Hepatocyte (in vitro differentiated cells): ENCODE measurements around the gene RIT2. TPM values are rescaled to one million over a fixed set of nuclear protein-coding genes. Genes with fewer than 3 reads are reported as not detected.

Source experiments
- DNase-seq: peaks from one replicate; pipeline ENCODE4 v3.0.0-alpha.2; 2016; ENCODE audit warnings: low spot score
- H2AFZ ChIP-seq: fragments of 200-600 bp; sonication (generic); 2 replicates; pipeline ENCODE4 v1.6.0; 2016; ENCODE audit warnings: antibody characterized with exemption, mild to moderate bottlenecking
- H3K27ac ChIP-seq: fragments of 200-600 bp; sonication (generic); 2 replicates; pipeline ENCODE4 v1.5.1; 2016; ENCODE audit warnings: mild to moderate bottlenecking
- H3K27me3 ChIP-seq: fragments of 200-600 bp; sonication (generic); 2 replicates; pipeline ENCODE4 v1.6.1; 2016
- H3K36me3 ChIP-seq: fragments of 200-600 bp; sonication (generic); replicated peaks from 2 replicates; pipeline ENCODE4 v1.5.1; 2016; ENCODE audit warnings: low read depth; ENCODE audit not compliant: insufficient read depth
- H3K4me1 ChIP-seq: fragments of 200-600 bp; sonication (generic); 2 replicates; pipeline ENCODE4 v1.5.1; 2016; ENCODE audit warnings: mild to moderate bottlenecking, moderate library complexity; ENCODE audit not compliant: insufficient read depth
- H3K4me2 ChIP-seq: fragments of 200-600 bp; sonication (generic); 2 replicates; pipeline ENCODE4 v1.6.0; 2016
- H3K4me3 ChIP-seq: fragments of 200-600 bp; sonication (generic); 2 replicates; pipeline ENCODE4 v1.5.1; 2016; ENCODE audit warnings: mild to moderate bottlenecking
- H3K79me2 ChIP-seq: fragments of 200-600 bp; sonication (generic); 2 replicates; pipeline ENCODE4 v1.6.0; 2017; ENCODE audit warnings: mild to moderate bottlenecking
- H3K9me2 ChIP-seq: fragments of 200-600 bp; sonication (generic); replicated peaks from 2 replicates; pipeline ENCODE4 v1.6.0; 2017; ENCODE audit warnings: mild to moderate bottlenecking; ENCODE audit not compliant: insufficient read depth
- H3K9me3 ChIP-seq: fragments of 200-600 bp; sonication (generic); 2 replicates; pipeline ENCODE4 v1.5.1; 2016; ENCODE audit warnings: low read depth, mild to moderate bottlenecking
- H4K20me1 ChIP-seq: fragments of 200-600 bp; sonication (generic); 2 replicates; pipeline ENCODE4 v1.6.0; 2016; ENCODE audit warnings: mild to moderate bottlenecking; ENCODE audit not compliant: insufficient read depth, poor library complexity, severe bottlenecking
- EZH2 ChIP-seq: fragments of 200-600 bp; sonication (generic); IDR thresholded peaks from 2 replicates; pipeline ENCODE4 v1.6.1; 2016; ENCODE audit warnings: antibody characterized with exemption, mild to moderate bottlenecking, borderline replicate concordance
- EZH2phosphoT487 ChIP-seq: fragments of 200-600 bp; sonication (generic); IDR thresholded peaks from one replicate; pipeline ENCODE4 v1.6.1; 2018; ENCODE audit warnings: antibody characterized with exemption, mild to moderate bottlenecking, low read depth, moderate library complexity; ENCODE audit not compliant: unreplicated experiment, severe bottlenecking
- WGBS: methylation state at CpG from one replicate; pipeline ENCODE4 v1.1.6; 2016; ENCODE audit warnings: low lambda C conversion rate; ENCODE audit errors: missing lambda C conversion rate; 5-methylcytosine and 5-hydroxymethylcytosine counted together
- polyA plus RNA-seq: library from polyadenylated mRNA; unstranded; fragments of >200 nt; fragmentation: Nextera tagmentation; extraction: Ambion mirVana; gene quantifications from 2 replicates; pipeline ENCODE4 v1.2.1, GENCODE V29; 2016
- total RNA-seq: library from RNA; depleted of rRNA; stranded (reverse); fragments of >200 nt; gene quantifications from 2 replicates; pipeline ENCODE4 v1.2.3, GENCODE V29; 2014
- TF ChIP-seq, protein P1 (sequence below): fragments of 200-600 bp; sonication (generic); IDR thresholded peaks from 2 replicates; pipeline ENCODE4 v1.5.1; 2016; ENCODE audit warnings: antibody characterized with exemption, mild to moderate bottlenecking; ENCODE audit not compliant: poor library complexity

Gene RIT2
- total and polyA plus RNA-seq, 2 experiments from 2014 or later, result not detected

DNA sequence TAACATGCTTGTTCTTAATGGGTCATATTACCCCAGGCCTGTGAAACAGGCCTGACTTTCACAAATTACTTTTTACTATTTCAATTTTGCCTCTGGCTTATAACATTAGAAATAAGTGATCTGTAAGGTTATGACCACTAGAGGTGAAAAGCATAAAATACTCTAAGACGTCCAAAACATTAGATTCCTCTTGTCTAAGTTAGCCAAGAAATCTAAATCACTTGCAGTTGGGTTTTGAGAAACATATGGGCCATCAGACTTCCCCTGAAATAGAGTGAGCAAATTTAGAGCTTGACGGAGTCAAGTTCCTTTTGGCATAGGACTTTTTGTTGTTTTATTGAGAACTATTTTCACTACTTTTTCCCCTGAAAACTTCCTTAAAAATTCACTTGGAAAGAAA, 32.7 kb upstream of the RIT2 start:
- TF ChIP-seq, protein P1, sequence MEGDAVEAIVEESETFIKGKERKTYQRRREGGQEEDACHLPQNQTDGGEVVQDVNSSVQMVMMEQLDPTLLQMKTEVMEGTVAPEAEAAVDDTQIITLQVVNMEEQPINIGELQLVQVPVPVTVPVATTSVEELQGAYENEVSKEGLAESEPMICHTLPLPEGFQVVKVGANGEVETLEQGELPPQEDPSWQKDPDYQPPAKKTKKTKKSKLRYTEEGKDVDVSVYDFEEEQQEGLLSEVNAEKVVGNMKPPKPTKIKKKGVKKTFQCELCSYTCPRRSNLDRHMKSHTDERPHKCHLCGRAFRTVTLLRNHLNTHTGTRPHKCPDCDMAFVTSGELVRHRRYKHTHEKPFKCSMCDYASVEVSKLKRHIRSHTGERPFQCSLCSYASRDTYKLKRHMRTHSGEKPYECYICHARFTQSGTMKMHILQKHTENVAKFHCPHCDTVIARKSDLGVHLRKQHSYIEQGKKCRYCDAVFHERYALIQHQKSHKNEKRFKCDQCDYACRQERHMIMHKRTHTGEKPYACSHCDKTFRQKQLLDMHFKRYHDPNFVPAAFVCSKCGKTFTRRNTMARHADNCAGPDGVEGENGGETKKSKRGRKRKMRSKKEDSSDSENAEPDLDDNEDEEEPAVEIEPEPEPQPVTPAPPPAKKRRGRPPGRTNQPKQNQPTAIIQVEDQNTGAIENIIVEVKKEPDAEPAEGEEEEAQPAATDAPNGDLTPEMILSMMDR, result no peak
- TF ChIP-seq EZH2phosphoT487 (no peak), EZH2 (no peak)
- no peaks in the 10 kb centered on the region for H4K20me1 ChIP-seq
- no peaks in the 10 kb centered on the region for H3K9me2 ChIP-seq
- no peaks in the 10 kb centered on the region for H3K9me3 ChIP-seq
- no peak overlapping the region for H2AFZ ChIP-seq
- no peaks in the 10 kb centered on the region for H3K79me2 ChIP-seq
- no peak for DNase-seq
- H3K36me3 ChIP-seq, result no peaks in the 10 kb centered on the region
- H3K4me2 ChIP-seq, result no peak overlapping the region
- H3K27ac ChIP-seq, result no peak overlapping the region
- no peaks in the 10 kb centered on the region for H3K27me3 ChIP-seq
- H3K4me1 ChIP-seq, result no peaks in the 10 kb centered on the region
- WGBS, result 72% methylated on average over 2 of the region's 2 CpGs
- H3K4me3 ChIP-seq, result no peak overlapping the region

DNA sequence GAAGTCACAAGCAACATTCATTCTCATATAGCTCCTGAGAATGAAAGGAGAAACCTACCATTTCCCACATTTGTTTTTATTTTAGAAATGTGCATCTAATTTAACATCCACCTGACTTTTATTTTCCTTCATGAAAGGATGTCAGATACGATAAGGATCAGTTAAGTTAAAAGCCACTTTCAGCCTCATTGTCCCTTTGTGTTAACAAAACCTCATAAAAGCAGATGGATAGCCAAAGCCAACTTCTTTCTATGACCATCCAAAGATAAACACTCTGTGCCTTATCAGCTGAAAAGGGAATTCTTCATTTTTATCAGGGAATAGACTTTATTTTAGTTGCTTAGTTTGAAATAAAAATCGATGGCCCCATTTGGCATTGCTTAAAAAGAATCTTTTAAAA, 25.7 kb upstream of the RIT2 start:
- H3K79me2 ChIP-seq, result no peaks in the 10 kb centered on the region
- WGBS, result 28% methylated on average over 2 of the region's 2 CpGs
- H3K36me3 ChIP-seq, result no peaks in the 10 kb centered on the region
- no peak overlapping the region for H3K4me2 ChIP-seq
- no peaks in the 10 kb centered on the region for H3K27me3 ChIP-seq
- no peak overlapping the region for H2AFZ ChIP-seq
- no peaks in the 10 kb centered on the region for H3K4me1 ChIP-seq
- DNase-seq, result no peak
- H3K9me3 ChIP-seq, result no peaks in the 10 kb centered on the region
- no peaks in the 10 kb centered on the region for H3K9me2 ChIP-seq
- H3K27ac ChIP-seq, result no peak overlapping the region
- H3K4me3 ChIP-seq, result no peak overlapping the region
- no peaks in the 10 kb centered on the region for H4K20me1 ChIP-seq
- no peak for TF ChIP-seq EZH2
- no peak for TF ChIP-seq EZH2phosphoT487
- TF ChIP-seq, protein P1, result no peak

DNA sequence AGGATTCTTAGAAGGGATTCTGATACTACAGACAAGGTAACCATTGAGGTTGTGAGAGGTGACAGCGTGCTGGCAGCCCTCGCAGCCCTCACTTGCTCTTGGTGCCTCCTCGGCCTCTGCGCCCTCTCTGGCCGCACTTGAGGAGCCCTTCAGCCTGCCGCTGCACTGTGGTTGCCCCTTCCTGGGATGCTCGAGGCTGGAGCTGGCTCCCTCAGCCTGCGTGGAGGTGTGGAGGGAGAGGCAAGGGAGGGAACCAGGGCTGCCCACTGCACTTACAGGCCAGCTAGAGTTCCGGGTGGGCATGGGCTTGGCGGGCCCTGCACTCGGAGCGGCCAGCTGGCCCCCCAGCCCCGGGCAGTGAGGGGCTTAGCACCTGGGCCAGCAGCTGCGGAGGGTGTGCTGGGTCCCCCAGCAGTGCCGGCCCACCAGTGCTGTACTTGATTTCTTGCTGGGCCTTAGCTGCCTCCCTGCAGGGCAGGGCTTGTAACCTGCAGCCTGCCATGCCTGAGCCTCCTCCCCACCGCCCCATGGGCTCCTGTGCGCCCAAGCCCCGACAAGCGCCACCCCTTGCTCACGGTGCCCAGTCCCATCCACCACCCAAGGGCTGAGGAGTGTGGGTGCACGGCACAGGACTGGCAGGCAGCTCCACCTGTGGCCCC, 23.9 kb upstream of the RIT2 start:
- TF ChIP-seq, protein P1, result no peak
- TF ChIP-seq EZH2 (no peak), EZH2phosphoT487 (no peak)
- Histone ChIP-seq H3K4me3 (no peak overlapping the region), H3K4me1 (no peaks in the 10 kb centered on the region), H3K36me3 (no peaks in the 10 kb centered on the region), H3K4me2 (no peak overlapping the region), H3K9me3 (no peaks in the 10 kb centered on the region), H4K20me1 (no peaks in the 10 kb centered on the region), H3K27ac (no peak overlapping the region), H3K27me3 (no peaks in the 10 kb centered on the region), H3K9me2 (no peaks in the 10 kb centered on the region), H3K79me2 (no peaks in the 10 kb centered on the region), H2AFZ (no peak overlapping the region)
- 90% methylated on average over 20 of the region's 21 CpGs for WGBS
- DNase-seq, result no peak

DNA sequence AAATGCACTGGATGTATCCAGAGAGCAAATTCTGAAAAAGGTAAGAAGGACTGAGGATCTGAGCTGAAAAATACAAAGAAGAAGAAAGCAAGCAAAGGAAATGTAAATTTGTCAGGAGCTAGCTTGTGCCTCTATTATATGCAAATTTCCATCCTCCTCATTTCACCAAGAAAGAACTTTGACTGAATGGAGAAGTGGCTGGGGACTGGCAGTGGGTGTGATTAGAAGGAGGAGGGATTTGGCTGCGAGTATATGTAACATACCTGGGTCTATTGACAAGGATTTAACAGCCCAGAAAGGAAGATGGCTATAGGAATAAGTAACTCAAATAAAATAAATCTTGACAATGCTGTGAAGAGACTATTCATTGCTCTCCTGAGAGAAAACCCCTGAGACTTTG, 19.4 kb upstream of the RIT2 start:
- Histone ChIP-seq H2AFZ (no peak overlapping the region), H3K27me3 (no peaks in the 10 kb centered on the region), H3K79me2 (no peaks in the 10 kb centered on the region), H3K36me3 (no peaks in the 10 kb centered on the region), H3K9me2 (no peaks in the 10 kb centered on the region), H3K4me1 (no peaks in the 10 kb centered on the region), H4K20me1 (no peaks in the 10 kb centered on the region), H3K4me3 (no peak overlapping the region), H3K27ac (no peak overlapping the region), H3K9me3 (no peaks in the 10 kb centered on the region), H3K4me2 (no peak overlapping the region)
- TF ChIP-seq EZH2phosphoT487, result no peak
- TF ChIP-seq, protein P1, result no peak
- no peak for TF ChIP-seq EZH2
- DNase-seq, result no peak
- 86% methylated on average over 1 of the region's 1 CpG for WGBS
